GM18868 (cell line): ENCODE measurements around the gene NUDT8.
"Not testable (repeated sequence)": the region's sequence is repeated elsewhere in the genome, so short reads cannot be mapped to it uniquely, and the experiment has no call there.

Experiments used
- ATAC-seq: cut with Tn5 transposase; IDR thresholded peaks from one replicate; pipeline ENCODE4 v1.9.1; 2021; ENCODE audit warnings: mild to moderate bottlenecking, moderate library complexity; ENCODE audit not compliant: unreplicated experiment

NUDT8 gene

GRCh38 chr11:67596753-67597300, 32.9 kb downstream of the NUDT8 start:
- ATAC-seq = no peak

DNA sequence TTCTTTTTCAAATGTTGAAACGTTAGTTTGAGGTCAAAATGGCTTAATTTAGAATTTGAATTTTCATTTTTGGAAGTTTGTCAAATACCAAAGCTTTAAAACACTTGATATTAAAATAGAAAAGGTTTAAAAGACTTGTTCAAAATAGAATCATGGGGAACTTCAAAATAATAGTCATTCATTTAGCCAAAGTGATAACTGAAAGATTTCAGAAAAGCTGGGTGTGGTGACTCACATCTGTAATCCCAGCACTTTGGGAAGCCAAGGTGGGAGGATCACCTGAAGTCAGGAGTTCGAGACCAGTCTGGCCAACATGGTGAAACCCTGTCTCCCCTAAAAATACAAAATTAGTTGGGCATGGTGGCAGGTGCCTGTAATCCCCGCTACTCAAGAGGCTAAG, 35.3 kb downstream of the NUDT8 start:
- ATAC-seq = no peak

GRCh38 chr11:67593565-67593905, 36.2 kb downstream of the NUDT8 start:
- no peak for ATAC-seq

DNA sequence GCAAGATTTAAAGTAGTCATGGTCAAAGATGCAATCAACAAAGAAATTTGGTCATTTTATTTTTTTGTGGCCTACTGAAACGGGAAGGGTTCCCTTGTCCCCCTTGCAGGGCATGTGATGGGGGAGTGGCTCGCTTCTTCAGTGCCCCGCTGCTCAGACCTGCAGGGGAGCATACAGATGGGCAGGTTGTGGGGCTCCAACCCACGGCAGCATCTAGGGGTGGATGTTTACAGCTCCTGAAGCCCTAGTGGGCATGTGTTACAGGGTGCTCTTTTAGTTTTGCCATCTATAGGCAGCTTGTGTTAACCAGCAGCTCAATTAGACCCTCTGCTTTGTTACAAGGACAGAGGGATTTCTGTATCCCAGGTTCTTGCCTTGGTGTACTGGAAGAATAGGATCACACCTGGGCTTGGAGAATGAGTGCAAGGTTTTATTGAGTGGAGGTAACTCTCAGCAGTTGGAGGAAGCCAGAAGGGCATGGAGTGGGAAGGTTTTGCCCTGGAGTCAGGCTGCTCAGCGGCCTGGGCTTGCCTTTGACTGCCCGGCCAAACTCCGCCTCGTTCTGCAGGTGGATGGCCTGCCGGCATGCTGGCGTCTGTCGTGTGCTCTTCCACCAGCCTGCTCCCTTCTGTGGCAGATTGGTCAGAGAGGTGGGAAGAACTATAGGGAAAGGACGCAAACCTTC, 36.7 kb downstream of the NUDT8 start:
- no peak for ATAC-seq

DNA sequence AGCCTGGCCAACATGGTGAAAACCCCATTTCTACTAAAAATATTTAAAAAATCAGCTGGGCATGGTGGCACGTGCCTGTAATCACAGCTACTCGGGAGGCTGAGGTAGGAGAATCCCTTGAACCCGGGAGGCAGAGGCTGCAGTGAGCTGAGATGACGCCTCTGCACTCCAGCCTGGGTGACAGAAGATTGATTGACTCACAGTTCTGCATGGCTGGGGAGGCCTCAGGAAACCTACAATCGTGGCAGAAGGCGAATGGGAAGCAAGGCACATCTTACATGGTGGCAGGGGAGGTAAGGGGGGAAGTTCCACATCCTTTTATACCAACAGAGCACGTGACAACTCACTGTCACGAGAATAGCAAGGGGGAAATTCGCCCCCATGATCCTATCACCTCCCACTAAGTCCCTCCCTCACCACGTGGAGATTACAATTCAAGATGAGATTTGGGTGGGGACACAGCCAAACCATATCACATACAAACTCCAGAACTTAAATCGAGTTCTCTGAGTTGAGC, 40.8 kb downstream of the NUDT8 start:
- not testable (repeated sequence) for ATAC-seq

- ATAC-seq = peak; percentile 40
These were observed 41.6 kb downstream of the NUDT8 start for GRCh38 chr11:67588136-67588503.

GRCh38 chr11:67586568-67587250, 43.0 kb downstream of the NUDT8 start:
- ATAC-seq = no peak

- ATAC-seq = no peak
These were observed 43.8 kb downstream of the NUDT8 start for GRCh38 chr11:67585911-67586310.

- ATAC-seq = no peak
These were observed 44.6 kb downstream of the NUDT8 start for GRCh38 chr11:67584881-67585873.

GRCh38 chr11:67584205-67584880, 45.4 kb downstream of the NUDT8 start:
- no peak for ATAC-seq

GRCh38 chr11:67583247-67584204, 46.2 kb downstream of the NUDT8 start, which contains the start of gene GSTP1:
Gene GSTP1 (plus strand): TSS chr11:67583812. CDS start chr11:67583844, 32 bp downstream.
- ATAC-seq = peak; percentile 56

GRCh38 chr11:67582011-67582410, 47.7 kb downstream of the NUDT8 start:
- ATAC-seq = no peak

DNA sequence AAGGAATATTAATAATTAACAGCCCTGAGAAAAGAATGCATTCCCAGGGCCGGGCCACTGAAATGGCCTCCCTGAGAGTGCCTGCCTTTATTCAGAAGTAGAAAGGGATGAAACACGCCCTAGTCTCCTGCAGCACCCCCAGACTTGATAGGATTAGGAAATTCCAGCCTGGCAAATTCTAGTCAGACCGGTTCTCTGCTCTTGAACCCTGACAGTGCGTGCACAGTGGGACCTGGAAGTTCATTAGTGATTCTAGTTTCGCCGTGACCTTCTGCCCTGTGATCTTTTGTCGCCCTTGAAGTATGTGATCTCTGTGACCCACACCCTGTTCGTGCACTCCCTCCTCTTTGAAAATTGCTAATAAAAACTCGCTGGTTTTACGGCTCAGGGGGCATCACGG, 48.3 kb downstream of the NUDT8 start:
- ATAC-seq = no peak

DNA sequence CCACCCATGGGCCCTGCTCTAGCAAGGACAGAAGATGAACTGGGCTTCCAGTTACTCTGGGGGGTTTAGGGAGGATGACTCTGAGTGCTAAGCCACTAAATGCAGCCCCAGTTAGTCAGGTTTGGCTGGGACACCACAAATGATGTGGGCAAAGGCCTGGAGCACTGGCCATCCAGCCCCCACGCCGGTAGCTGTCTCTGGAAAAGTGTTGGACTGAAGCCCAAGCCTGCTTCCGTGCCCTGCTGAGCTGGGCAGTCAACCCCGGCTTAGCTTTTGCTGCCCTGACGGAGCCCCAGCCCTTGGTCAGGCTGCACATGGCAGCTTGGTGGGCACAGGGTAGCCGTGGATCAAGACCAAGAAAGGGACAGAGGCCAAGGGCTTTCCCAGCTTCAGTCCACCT, 51.8 kb downstream of the NUDT8 start:
- ATAC-seq = no peak
